K562 (cell line): ENCODE results near the gene CRABP1. TPM values are rescaled to one million over a fixed set of nuclear protein-coding genes. Genes with fewer than 3 reads are reported as not detected.

Experiments used
- ARID3A ChIP-seq: IDR thresholded peaks from 2 replicates; pipeline ENCODE4 v1.6.1; 2012; ENCODE audit warnings: low read depth, low read length, improper control_type of control experiment, borderline replicate concordance
- ASH1L ChIP-seq: fragments of 450-650 bp; IDR thresholded peaks from 2 replicates; pipeline ENCODE4 v1.6.1; 2018; ENCODE audit warnings: borderline replicate concordance, mild to moderate bottlenecking, low read depth; ENCODE audit not compliant: partially characterized antibody
- CREB3 ChIP-seq: fragments of 450-650 bp; conservative IDR thresholded peaks from 2 replicates; pipeline ENCODE4 v1.6.1; 2016; ENCODE audit warnings: missing genetic modification characterization, low read depth, mild to moderate bottlenecking, missing compliant biosample characterization, moderate library complexity
- ERF ChIP-seq: fragments of 450-650 bp; formaldehyde crosslinking; IDR thresholded peaks from 2 replicates; pipeline ENCODE4 v1.4.0; 2020; ENCODE audit warnings: mild to moderate bottlenecking, mixed read lengths
- ILF3 ChIP-seq: fragments of 450-650 bp; IDR thresholded peaks from 2 replicates; pipeline ENCODE4 v1.6.1; 2018; ENCODE audit warnings: antibody characterized with exemption, mild to moderate bottlenecking, moderate library complexity, borderline replicate concordance
- NR2C2 ChIP-seq, 2 experiments: fragments of 200-800 bp in 1 of 2; sonication (Bioruptor generic) in 1 of 2; sonication (generic) in 1 of 2; formaldehyde crosslinking in 1 of 2; IDR thresholded peaks; 2 replicates each; pipeline versions ENCODE4 v1.6.1 to v1.8.0; 2016 to 2022; ENCODE audit warnings: mild to moderate bottlenecking in 1 of 2, missing compliant biosample characterization in 1 of 2, missing genetic modification characterization in 1 of 2, missing genetic modification reagents in 1 of 2
- POLR3G ChIP-seq: IDR thresholded peaks from 2 replicates; pipeline ENCODE4 v1.6.1; 2011; ENCODE audit not compliant: insufficient read length, insufficient replicate concordance; ENCODE audit errors: extremely low read depth
- PRMT5 ChIP-seq: sonication (generic); formaldehyde crosslinking; IDR thresholded peaks from 2 replicates; pipeline ENCODE4 v1.5.0; 2020; ENCODE audit warnings: missing genetic modification reagents
- PTBP1 ChIP-seq: fragments of 200-400 bp; formaldehyde crosslinking; IDR thresholded peaks from 2 replicates; pipeline ENCODE4 v1.6.1; 2017; ENCODE audit warnings: low read depth, low read length
- REST ChIP-seq, 2 experiments: fragments of 450-650 bp; formaldehyde crosslinking in 1 of 2; IDR thresholded peaks; 2 replicates each; pipeline versions ENCODE4 v1.4.0 to v1.6.1; 2014 to 2020; ENCODE audit warnings: mild to moderate bottlenecking in 2 of 2, borderline replicate concordance in 1 of 2, low read depth in 1 of 2
- TEAD1 ChIP-seq, 2 experiments: fragments of 450-650 bp in 1 of 2; sonication (generic) in 1 of 2; formaldehyde crosslinking; IDR thresholded peaks; 2 replicates each; pipeline versions ENCODE4 v1.4.0 to v1.8.0; 2020 to 2022; ENCODE audit warnings: mild to moderate bottlenecking in 2 of 2, missing genetic modification reagents in 1 of 2
- THRA ChIP-seq: fragments of 450-650 bp; IDR thresholded peaks from 2 replicates; pipeline ENCODE4 v1.6.1; 2017; ENCODE audit warnings: mild to moderate bottlenecking, moderate library complexity
- ZNF668 ChIP-seq: fragments of 250-450 bp; sonication (Bioruptor Pico); IDR thresholded peaks from 2 replicates; pipeline ENCODE4 v1.8.0; 2022; ENCODE audit warnings: mild to moderate bottlenecking, inconsistent platforms
- polyA plus RNA-seq, 8 experiments: library from polyadenylated mRNA; depleted of rRNA in 4 of 8; stranded (reverse) in 5 of 8; unstranded in 3 of 8; fragments of >200 nt; fragmentation: Nextera tagmentation in 2 of 8; fragmentation: Illumina TruSeq in 1 of 8; extraction: Ambion mirVana in 2 of 8; extraction: Trizol in 1 of 8; gene quantifications; 2 replicates each; pipeline versions ENCODE4 v1.2.1 to v1.2.3, GENCODE V29; 2011 to 2014; ENCODE audit warnings: inconsistent platforms in 1 of 8, missing spikeins in 1 of 8
- total RNA-seq, 7 experiments: library from RNA; depleted of rRNA in 6 of 7; stranded (reverse); fragments of >200 nt in 6 of 7; fragmentation: Illumina TruSeq in 2 of 7; extraction: Trizol in 2 of 7; gene quantifications; 2 replicates each; pipeline versions ENCODE4 v1.2.1 to v1.2.3, GENCODE V29; 2011 to 2021; ENCODE audit warnings: low replicate concordance in 1 of 7

The CRABP1 gene
- total and polyA plus RNA-seq, 9 of the 15 experiments (the other 6 are each of a cell fraction or from before 2014, with no cell fraction given): 0.60 TPM; not detected in 8

- TF ChIP-seq ARID3A (no peak), THRA (no peak), PTBP1 (no peak), PRMT5 (CRISPR knock-in tag) (no peak), POLR3G (no peak), ASH1L (no peak), ILF3 (no peak), NR2C2 (CRISPR knock-in tag; IDR thresholded peaks at IDR 0.05) (no peak), NR2C2 (tag; IDR thresholded peaks at IDR 0.05) (peak; percentile 97), ZNF668 (no peak), TEAD1 (CRISPR knock-in tag; IDR thresholded peaks at IDR 0.05) (0 out of 4 replicates have a peak, but pooled peaks of 1 of the 2 experiments have one; percentile 62), ERF (CRISPR knock-in tag) (peak; percentile 59; the same call in 1 of the 2 replicates), REST (IDR thresholded peaks at IDR 0.05; ENCODE audit: borderline replicate concordance) (peak; percentile 43; the same call in 1 of the 2 replicates), REST (CRISPR knock-in tag; IDR thresholded peaks at IDR 0.05; ENCODE audit: low read depth) (no peak), CREB3 (tag) (no peak)
These were observed 40.8 kb upstream of the CRABP1 start, which contains the start of gene SKIC8 (continued) for GRCh38 chr15:78299101-78299930.
